Smooth muscle cell (in vitro differentiated cells): Measurements from ENCODE around the gene ATRAID. TPM values are rescaled to one million over a fixed set of nuclear protein-coding genes. Genes with fewer than 3 reads are reported as not detected.

Experiments used
- DNase-seq: peaks from one replicate; lab custom pipeline; 2025; ENCODE audit not compliant: unreplicated experiment; lab: John Stamatoyannopoulos, UW
- H2AFZ ChIP-seq: fragments of 200-600 bp; sonication (generic); 2 replicates; pipeline ENCODE4 v1.6.0; 2016; ENCODE audit warnings: antibody characterized with exemption, low read depth, mild to moderate bottlenecking
- H3F3A ChIP-seq: fragments of 200-600 bp; sonication (generic); 2 replicates; pipeline ENCODE4 v1.6.0; 2017; ENCODE audit warnings: antibody characterized with exemption, low read depth
- H3K27ac ChIP-seq: fragments of 200-600 bp; sonication (generic); 2 replicates; pipeline ENCODE4 v1.5.1; 2016; ENCODE audit warnings: low read depth, mild to moderate bottlenecking
- H3K27me3 ChIP-seq: fragments of 200-600 bp; sonication (generic); 2 replicates; pipeline ENCODE4 v1.6.1; 2016; ENCODE audit warnings: low read depth, mild to moderate bottlenecking
- H3K36me3 ChIP-seq: fragments of 200-600 bp; sonication (generic); 2 replicates; pipeline ENCODE4 v1.5.1; 2016; ENCODE audit warnings: low read depth
- H3K4me1 ChIP-seq: fragments of 200-600 bp; sonication (generic); 2 replicates; pipeline ENCODE4 v1.5.1; 2016; ENCODE audit warnings: low read depth
- H3K4me2 ChIP-seq: fragments of 200-600 bp; sonication (generic); 2 replicates; pipeline ENCODE4 v1.6.0; 2016; ENCODE audit warnings: mild to moderate bottlenecking
- H3K4me3 ChIP-seq: fragments of 200-600 bp; sonication (generic); 2 replicates; pipeline ENCODE4 v1.5.1; 2016; ENCODE audit warnings: mild to moderate bottlenecking
- H3K79me2 ChIP-seq: fragments of 200-600 bp; sonication (generic); 2 replicates; pipeline ENCODE4 v1.6.0; 2016; ENCODE audit warnings: low read depth, mild to moderate bottlenecking
- H3K9ac ChIP-seq: fragments of 200-600 bp; sonication (generic); 2 replicates; pipeline ENCODE4 v1.6.0; 2016; ENCODE audit warnings: low read depth
- H3K9me3 ChIP-seq: fragments of 200-600 bp; sonication (generic); replicated peaks from 2 replicates; pipeline ENCODE4 v1.5.1; 2016; ENCODE audit warnings: low read depth
- H4K20me1 ChIP-seq: fragments of 200-600 bp; sonication (generic); 2 replicates; pipeline ENCODE4 v1.6.0; 2016; ENCODE audit warnings: low read depth
- WGBS: methylation state at CpG from one replicate; pipeline ENCODE4 v1.1.7; 2016; ENCODE audit warnings: low lambda C conversion rate; 5-methylcytosine and 5-hydroxymethylcytosine counted together
- polyA plus RNA-seq: library from polyadenylated mRNA; unstranded; fragments of >200 nt; fragmentation: Nextera tagmentation; extraction: Ambion mirVana; gene quantifications from 2 replicates; pipeline ENCODE4 v1.2.1, GENCODE V29; 2016
- total RNA-seq: library from RNA; depleted of rRNA; stranded (reverse); fragments of >200 nt; gene quantifications from 2 replicates; pipeline ENCODE4 v1.2.3, GENCODE V29; 2014
- TF ChIP-seq, protein P1 (sequence below): fragments of 200-600 bp; sonication (generic); IDR thresholded peaks from 2 replicates; pipeline ENCODE4 v1.5.1; 2017; ENCODE audit warnings: borderline replicate concordance, mild to moderate bottlenecking, antibody characterized with exemption; ENCODE audit not compliant: insufficient read depth, poor library complexity, severe bottlenecking

The ATRAID gene
- total and polyA plus RNA-seq, 2 experiments from 2014 or later, result 233 to 335 TPM

DNA sequence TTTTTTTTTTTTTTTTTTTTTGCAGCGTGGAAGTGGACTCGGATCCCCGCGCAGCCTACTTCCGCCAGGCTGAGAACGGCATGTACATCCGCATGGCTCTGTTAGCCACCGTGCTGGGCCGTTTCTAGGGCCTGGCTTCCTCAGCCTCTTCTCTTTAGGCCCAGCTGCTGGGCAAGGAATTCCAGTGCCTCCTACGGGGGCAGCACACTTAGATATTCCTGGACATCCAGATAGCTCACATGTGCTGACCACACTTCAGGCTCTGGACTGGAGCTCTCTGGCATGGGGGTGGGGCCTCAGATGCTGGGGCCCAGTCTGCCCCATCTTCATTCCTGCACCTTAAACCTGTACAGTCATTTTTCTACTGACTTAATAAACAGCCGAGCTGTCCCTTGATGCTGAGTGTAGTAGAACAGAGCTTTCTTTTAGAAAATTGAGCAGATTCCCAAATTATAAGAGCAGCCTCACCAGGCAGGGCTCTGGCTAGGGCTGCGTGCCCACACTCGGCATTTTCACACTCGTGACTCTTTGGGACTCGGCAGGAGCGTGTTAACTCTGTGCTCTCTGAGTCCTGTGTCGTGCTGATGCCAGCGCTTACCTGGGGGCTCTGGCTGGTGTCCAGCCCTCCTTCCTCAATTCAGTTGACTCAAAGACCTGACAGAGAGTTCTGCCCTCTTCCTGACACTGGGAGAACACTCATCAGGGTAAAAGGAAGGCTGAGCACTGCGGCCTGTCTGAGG lies 31.7 kb downstream of the ATRAID start:
- Histone ChIP-seq H3F3A (no peaks in the 10 kb centered on the region), H3K9me3 (no peaks in the 10 kb centered on the region), H3K27me3 (no peaks in the 10 kb centered on the region), H3K27ac (no peak overlapping the region), H2AFZ (no peak overlapping the region), H3K4me2 (no peak overlapping the region), H3K4me1 (no peaks in the 10 kb centered on the region), H3K9ac (no peak overlapping the region), H4K20me1 (no peaks in the 10 kb centered on the region), H3K4me3 (no peak overlapping the region), H3K36me3 (peaks cover 5% of the 10 kb centered on the region), H3K79me2 (no peaks in the 10 kb centered on the region)
- TF ChIP-seq, protein P1, sequence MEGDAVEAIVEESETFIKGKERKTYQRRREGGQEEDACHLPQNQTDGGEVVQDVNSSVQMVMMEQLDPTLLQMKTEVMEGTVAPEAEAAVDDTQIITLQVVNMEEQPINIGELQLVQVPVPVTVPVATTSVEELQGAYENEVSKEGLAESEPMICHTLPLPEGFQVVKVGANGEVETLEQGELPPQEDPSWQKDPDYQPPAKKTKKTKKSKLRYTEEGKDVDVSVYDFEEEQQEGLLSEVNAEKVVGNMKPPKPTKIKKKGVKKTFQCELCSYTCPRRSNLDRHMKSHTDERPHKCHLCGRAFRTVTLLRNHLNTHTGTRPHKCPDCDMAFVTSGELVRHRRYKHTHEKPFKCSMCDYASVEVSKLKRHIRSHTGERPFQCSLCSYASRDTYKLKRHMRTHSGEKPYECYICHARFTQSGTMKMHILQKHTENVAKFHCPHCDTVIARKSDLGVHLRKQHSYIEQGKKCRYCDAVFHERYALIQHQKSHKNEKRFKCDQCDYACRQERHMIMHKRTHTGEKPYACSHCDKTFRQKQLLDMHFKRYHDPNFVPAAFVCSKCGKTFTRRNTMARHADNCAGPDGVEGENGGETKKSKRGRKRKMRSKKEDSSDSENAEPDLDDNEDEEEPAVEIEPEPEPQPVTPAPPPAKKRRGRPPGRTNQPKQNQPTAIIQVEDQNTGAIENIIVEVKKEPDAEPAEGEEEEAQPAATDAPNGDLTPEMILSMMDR, result no peak
- 94% methylated on average over 19 of the region's 19 CpGs for WGBS
- DNase-seq, result no peak

DNA sequence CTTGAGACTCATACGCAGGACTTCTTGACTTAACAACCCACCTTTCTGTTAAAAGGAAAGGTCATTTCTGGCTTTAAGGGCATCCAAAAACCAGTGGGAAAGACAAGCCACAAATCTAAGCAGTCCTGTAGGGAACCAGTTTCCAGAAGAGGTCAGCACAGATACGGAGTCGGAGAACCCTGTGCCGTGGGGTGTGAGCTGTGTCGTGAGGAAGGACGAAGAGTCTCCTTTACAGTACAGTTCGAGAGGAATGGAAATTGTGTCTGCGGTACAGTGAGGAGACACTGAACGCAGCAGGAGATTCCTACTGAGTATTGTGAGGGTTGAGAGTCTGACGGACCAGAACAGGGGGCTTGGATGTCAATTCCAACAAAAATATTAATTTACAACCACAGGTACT lies 33.3 kb downstream of the ATRAID start:
- Histone ChIP-seq H3K27me3 (no peaks in the 10 kb centered on the region), H4K20me1 (no peaks in the 10 kb centered on the region), H3K36me3 (peaks cover 5% of the 10 kb centered on the region), H3F3A (no peaks in the 10 kb centered on the region), H3K27ac (no peak overlapping the region), H3K9ac (no peak overlapping the region), H3K4me2 (no peak overlapping the region), H2AFZ (no peak overlapping the region), H3K4me3 (no peak overlapping the region), H3K4me1 (no peaks in the 10 kb centered on the region), H3K79me2 (no peaks in the 10 kb centered on the region), H3K9me3 (no peaks in the 10 kb centered on the region)
- TF ChIP-seq, protein P1, result no peak
- no peak for DNase-seq
- whole genome bisulfite sequencing, result 95% methylated on average over 10 of the region's 10 CpGs

DNA sequence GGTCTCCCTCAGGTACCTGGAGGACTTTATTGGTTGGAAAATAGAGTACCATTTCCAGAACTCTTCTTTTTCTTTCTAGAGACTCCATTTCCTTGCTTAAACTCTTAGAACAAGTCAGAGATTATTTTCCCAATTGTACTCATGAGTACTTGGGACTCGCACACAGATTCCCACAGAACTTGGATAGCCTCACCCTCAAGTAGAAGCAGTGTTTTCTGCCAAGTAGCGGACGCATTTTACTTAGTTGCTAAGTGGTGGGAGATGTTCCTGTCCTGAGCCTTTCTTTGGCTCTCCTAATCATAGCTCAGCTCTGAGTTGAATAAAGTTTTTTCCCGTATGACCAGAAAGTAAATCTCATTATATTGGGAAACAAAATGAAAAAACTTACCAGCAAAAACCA lies 33.8 kb downstream of the ATRAID start:
- H3K27ac ChIP-seq, result no peak overlapping the region
- H3K9me3 ChIP-seq, result no peaks in the 10 kb centered on the region
- no peaks in the 10 kb centered on the region for H3K79me2 ChIP-seq
- 96% methylated on average over 4 of the region's 4 CpGs for WGBS
- H3K4me2 ChIP-seq, result no peak overlapping the region
- no peak overlapping the region for H3K4me3 ChIP-seq
- no peaks in the 10 kb centered on the region for H4K20me1 ChIP-seq
- H2AFZ ChIP-seq, result no peak overlapping the region
- no peaks in the 10 kb centered on the region for H3K27me3 ChIP-seq
- no peak overlapping the region for H3K9ac ChIP-seq
- H3K36me3 ChIP-seq, result peaks cover 5% of the 10 kb centered on the region
- H3F3A ChIP-seq, result no peaks in the 10 kb centered on the region
- TF ChIP-seq, protein P1, result no peak
- no peaks in the 10 kb centered on the region for H3K4me1 ChIP-seq
- no peak for DNase-seq

DNA sequence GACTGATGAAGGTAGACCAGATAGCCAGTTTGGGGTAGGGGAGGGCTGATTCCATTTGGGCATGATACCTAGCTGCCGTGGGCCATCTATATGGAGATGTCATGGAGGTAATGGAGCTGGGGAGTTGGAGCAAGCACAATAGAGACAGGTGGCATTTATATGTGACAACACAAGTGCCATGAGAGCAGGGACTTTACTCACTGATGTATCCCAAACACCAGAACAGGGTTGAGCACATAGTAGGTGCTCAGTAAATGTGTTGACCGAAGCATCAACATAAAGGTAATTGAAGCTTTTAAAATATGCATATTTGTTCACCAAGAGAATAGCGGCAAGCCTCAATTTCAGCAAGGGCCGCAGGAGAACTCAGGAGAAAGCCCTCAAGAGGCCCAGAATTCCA lies 36.1 kb downstream of the ATRAID start:
- Histone ChIP-seq H3K27ac (no peak overlapping the region), H3F3A (no peaks in the 10 kb centered on the region), H3K36me3 (peaks cover 5% of the 10 kb centered on the region), H3K4me1 (no peaks in the 10 kb centered on the region), H2AFZ (no peak overlapping the region), H3K79me2 (no peaks in the 10 kb centered on the region), H4K20me1 (no peaks in the 10 kb centered on the region), H3K27me3 (peaks cover 8% of the 10 kb centered on the region), H3K9ac (no peak overlapping the region), H3K9me3 (no peaks in the 10 kb centered on the region), H3K4me3 (no peak overlapping the region), H3K4me2 (no peak overlapping the region)
- no peak for DNase-seq
- 96% methylated on average over 4 of the region's 4 CpGs for WGBS
- TF ChIP-seq, protein P1, result no peak
